PC-3 (cell line): ENCODE data around the gene CMTM5. TPM values are rescaled to one million over a fixed set of nuclear protein-coding genes. Genes with fewer than 3 reads are reported as not detected.
"Not testable (repeated sequence)": the region's sequence is repeated elsewhere in the genome, so short reads cannot be mapped to it uniquely, and the experiment has no call there.

Experiments
- ATAC-seq: fragments of 200-7000 bp; cut with Tn5 transposase; 2 replicates; pipeline ENCODE4 v1.9.1; 2020; ENCODE audit warnings: mild to moderate bottlenecking, moderate library complexity
- BruUV-seq: library from RNA; stranded (reverse); fragments of 400-500 nt; replicated peaks from 2 replicates; lab custom pipeline; 2021; lab: Mats Ljungman, UMichigan
- CTCF ChIA-PET: fragments of 300-600 bp; sonication (Branson Sonifier 250); formaldehyde crosslinking; loops from one replicate; lab custom pipeline; 2022; ENCODE audit warnings: antibody characterized with exemption; lab: Charles Lee
- POLR2A ChIA-PET: fragments of 300-600 bp; sonication (Branson Sonifier 250); formaldehyde crosslinking; loops from one replicate; lab custom pipeline; 2022; ENCODE audit warnings: antibody characterized with exemption; ENCODE audit not compliant: unreplicated experiment; lab: Charles Lee
- DNase-seq: peaks from one replicate; pipeline ENCODE4 v3.0.0-alpha.2; 2015
- H2AFZ ChIP-seq: fragments of 300-600 bp; sonication (generic); 2 replicates; pipeline ENCODE4 v1.6.0; 2016; ENCODE audit warnings: antibody characterized with exemption, low read length
- H3F3A ChIP-seq: fragments of 300-600 bp; sonication (generic); one replicate; pipeline ENCODE4 v1.6.0; 2017; ENCODE audit warnings: antibody characterized with exemption, low read length, control low read depth, mild to moderate bottlenecking; ENCODE audit not compliant: unreplicated experiment
- H3K27ac ChIP-seq: fragments of 300-600 bp; sonication (generic); 2 replicates; pipeline ENCODE4 v1.5.1; 2016; ENCODE audit warnings: mild to moderate bottlenecking, low read length
- H3K27me3 ChIP-seq: fragments of 300-600 bp; sonication (generic); 2 replicates; pipeline ENCODE4 v1.6.1; 2016; ENCODE audit warnings: low read length, mixed read lengths
- H3K36me3 ChIP-seq: fragments of 300-600 bp; sonication (generic); 2 replicates; pipeline ENCODE4 v1.6.1; 2016; ENCODE audit warnings: low read depth, mixed run types, low read length, mixed read lengths
- H3K4me1 ChIP-seq: fragments of 300-600 bp; sonication (generic); 2 replicates; pipeline ENCODE4 v1.5.1; 2016; ENCODE audit warnings: low read length; ENCODE audit not compliant: insufficient read depth
- H3K4me2 ChIP-seq: fragments of 300-600 bp; sonication (generic); 2 replicates; pipeline ENCODE4 v1.6.0; 2016; ENCODE audit warnings: low read length
- H3K4me3 ChIP-seq: fragments of 300-600 bp; sonication (generic); 2 replicates; pipeline ENCODE4 v1.5.1; 2016; ENCODE audit warnings: mild to moderate bottlenecking, low read length, mixed read lengths
- H3K79me2 ChIP-seq: fragments of 300-600 bp; sonication (generic); 2 replicates; pipeline ENCODE4 v1.6.1; 2017; ENCODE audit warnings: low read length, mixed read lengths
- H3K9ac ChIP-seq: fragments of 300-600 bp; sonication (generic); 2 replicates; pipeline ENCODE4 v1.6.0; 2016; ENCODE audit warnings: mild to moderate bottlenecking, low read length
- H3K9me2 ChIP-seq: fragments of 300-600 bp; sonication (generic); replicated peaks from 2 replicates; pipeline ENCODE4 v1.6.1; 2016; ENCODE audit warnings: mixed run types, low read length, mixed read lengths
- H3K9me3 ChIP-seq: fragments of 300-600 bp; sonication (generic); 2 replicates; pipeline ENCODE4 v1.6.1; 2016; ENCODE audit warnings: low read length, mixed read lengths
- H4K20me1 ChIP-seq: fragments of 300-600 bp; sonication (generic); 2 replicates; pipeline ENCODE4 v1.6.1; 2016; ENCODE audit warnings: low read length, mixed read lengths
- EZH2 ChIP-seq: fragments of 300-600 bp; sonication (generic); IDR thresholded peaks from one replicate; pipeline ENCODE4 v1.6.1; 2017; ENCODE audit warnings: antibody characterized with exemption, mild to moderate bottlenecking, low read length; ENCODE audit not compliant: unreplicated experiment
- EZH2phosphoT487 ChIP-seq: fragments of 300-600 bp; sonication (generic); IDR thresholded peaks from 2 replicates; pipeline ENCODE4 v1.6.1; 2018; ENCODE audit warnings: mild to moderate bottlenecking, antibody characterized with exemption, low read length, borderline replicate concordance
- intact Hi-C: fragments of 100-400 bp; cut with micrococcal nuclease; formaldehyde crosslinking; loops from 2 replicates; pipeline ENCODE4 v1.9.0; 2023
- total RNA-seq: library from RNA; depleted of rRNA; stranded (reverse); fragments of >200 nt; gene quantifications from 2 replicates; pipeline ENCODE4 v1.2.3, GENCODE V29; 2014
- TF ChIP-seq, protein P1 (sequence below): fragments of 300-600 bp; sonication (generic); conservative IDR thresholded peaks from 2 replicates; pipeline ENCODE4 v1.5.1; 2017; ENCODE audit warnings: antibody characterized with exemption, low read depth, mild to moderate bottlenecking, low read length

CMTM5 gene
- total RNA-seq, 1 experiment from 2014 or later: not detected

DNA sequence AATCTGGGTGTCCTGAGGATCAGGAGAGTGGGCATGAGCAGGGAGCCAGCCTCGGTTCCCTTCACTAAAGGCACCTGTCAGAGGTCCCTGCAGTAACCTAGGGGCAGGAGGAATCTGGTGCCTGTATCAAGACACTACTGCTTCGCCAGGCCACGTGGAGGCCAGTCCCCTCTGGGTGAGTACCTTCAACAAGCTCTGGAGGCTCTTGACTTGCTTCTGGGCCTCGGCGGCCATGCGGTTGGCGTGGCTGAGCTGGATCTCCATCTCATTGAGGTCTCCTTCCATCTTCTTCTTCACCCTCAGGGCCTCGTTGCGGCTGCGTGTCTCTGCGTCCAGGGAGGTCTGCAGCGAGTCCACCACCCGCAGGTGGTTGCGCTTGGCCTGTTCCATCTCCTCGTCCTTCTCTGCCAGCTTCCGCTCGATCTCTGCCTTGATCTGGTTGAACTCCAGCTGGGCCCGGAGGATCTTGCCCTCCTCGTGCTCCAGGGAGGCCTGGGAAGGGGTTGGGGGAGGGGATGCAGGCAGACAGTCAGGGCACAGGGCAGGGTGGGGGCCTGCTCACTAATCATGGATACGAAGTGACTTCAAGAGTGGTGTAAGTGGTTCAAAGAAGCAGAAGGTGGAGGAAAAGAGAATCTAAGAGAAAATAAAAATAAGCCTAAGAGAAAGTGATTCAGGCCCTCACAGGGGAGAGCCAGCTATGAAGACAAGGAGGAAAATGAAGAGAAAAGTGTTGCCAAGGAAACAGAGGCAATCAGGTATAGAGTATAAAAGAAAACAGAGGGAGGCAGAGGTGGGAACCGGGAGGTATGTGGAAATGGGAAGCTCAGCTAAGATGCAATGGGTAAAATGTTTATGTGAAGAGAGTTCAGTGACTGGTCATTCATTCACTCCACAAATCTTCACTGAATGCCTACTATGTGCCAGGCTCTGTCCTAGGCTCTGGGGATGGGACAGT is 39.3 kb downstream of the CMTM5 start:
- TF ChIP-seq EZH2phosphoT487 (no peak), EZH2 (no peak)
- TF ChIP-seq, protein P1, sequence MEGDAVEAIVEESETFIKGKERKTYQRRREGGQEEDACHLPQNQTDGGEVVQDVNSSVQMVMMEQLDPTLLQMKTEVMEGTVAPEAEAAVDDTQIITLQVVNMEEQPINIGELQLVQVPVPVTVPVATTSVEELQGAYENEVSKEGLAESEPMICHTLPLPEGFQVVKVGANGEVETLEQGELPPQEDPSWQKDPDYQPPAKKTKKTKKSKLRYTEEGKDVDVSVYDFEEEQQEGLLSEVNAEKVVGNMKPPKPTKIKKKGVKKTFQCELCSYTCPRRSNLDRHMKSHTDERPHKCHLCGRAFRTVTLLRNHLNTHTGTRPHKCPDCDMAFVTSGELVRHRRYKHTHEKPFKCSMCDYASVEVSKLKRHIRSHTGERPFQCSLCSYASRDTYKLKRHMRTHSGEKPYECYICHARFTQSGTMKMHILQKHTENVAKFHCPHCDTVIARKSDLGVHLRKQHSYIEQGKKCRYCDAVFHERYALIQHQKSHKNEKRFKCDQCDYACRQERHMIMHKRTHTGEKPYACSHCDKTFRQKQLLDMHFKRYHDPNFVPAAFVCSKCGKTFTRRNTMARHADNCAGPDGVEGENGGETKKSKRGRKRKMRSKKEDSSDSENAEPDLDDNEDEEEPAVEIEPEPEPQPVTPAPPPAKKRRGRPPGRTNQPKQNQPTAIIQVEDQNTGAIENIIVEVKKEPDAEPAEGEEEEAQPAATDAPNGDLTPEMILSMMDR: no peak
- H3K4me2 ChIP-seq: no peak overlapping the region
- no peaks in the 10 kb centered on the region for H4K20me1 ChIP-seq
- H3K4me3 ChIP-seq: no peak overlapping the region
- no peak overlapping the region for H3K27ac ChIP-seq
- CTCF ChIA-PET: no interaction called here
- no peaks in the 10 kb centered on the region for H3K9me2 ChIP-seq
- no peaks in the 10 kb centered on the region for H3K4me1 ChIP-seq
- no peaks in the 10 kb centered on the region for H3K36me3 ChIP-seq
- no peaks in the 10 kb centered on the region for H3K79me2 ChIP-seq
- DNase-seq (no peak), ATAC-seq (no peak)
- H3K9me3 ChIP-seq: no peaks in the 10 kb centered on the region
- POLR2A ChIA-PET: no interaction called here
- no peak overlapping the region for H2AFZ ChIP-seq
- no peak overlapping the region for H3K9ac ChIP-seq
- no peaks in the 10 kb centered on the region for H3F3A ChIP-seq
- BruUV-seq: no TSS peak
- H3K27me3 ChIP-seq: peaks cover 90% of the 10 kb centered on the region
- intact Hi-C loops: no loop called here

DNA sequence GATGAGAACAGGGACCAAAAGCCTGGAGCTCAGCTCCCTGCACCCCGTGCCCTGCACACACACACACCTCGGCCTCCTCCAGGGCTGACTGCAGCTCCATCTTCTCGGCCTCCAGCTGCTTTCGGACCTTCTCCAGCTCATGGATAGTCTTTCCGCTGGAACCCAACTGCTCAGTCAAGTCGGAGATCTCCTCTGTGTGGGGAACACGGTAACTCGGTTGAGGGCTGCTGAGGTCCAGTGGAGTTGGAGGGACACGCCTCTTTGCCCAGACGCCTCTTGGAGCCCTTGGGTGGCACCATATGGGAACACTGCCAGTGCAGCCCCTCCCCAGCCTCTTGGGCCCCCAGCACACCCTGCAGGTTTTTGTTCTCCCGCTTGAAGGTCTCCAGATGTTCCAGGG is 40.0 kb downstream of the CMTM5 start:
- no peak for DNase-seq
- Histone ChIP-seq H3K9me3 (no peaks in the 10 kb centered on the region), H3K9ac (no peak overlapping the region), H3K4me2 (no peak overlapping the region), H3K27ac (no peak overlapping the region), H4K20me1 (no peaks in the 10 kb centered on the region), H2AFZ (no peak overlapping the region), H3K27me3 (peaks cover 90% of the 10 kb centered on the region), H3K79me2 (no peaks in the 10 kb centered on the region), H3K36me3 (no peaks in the 10 kb centered on the region), H3F3A (no peaks in the 10 kb centered on the region), H3K4me3 (no peak overlapping the region), H3K9me2 (no peaks in the 10 kb centered on the region), H3K4me1 (no peaks in the 10 kb centered on the region)
- ATAC-seq: no peak
- no TSS peak for BruUV-seq
- TF ChIP-seq, protein P1: no peak
- TF ChIP-seq EZH2 (no peak), EZH2phosphoT487 (no peak)
- intact Hi-C loops: no loop called here
- CTCF ChIA-PET: no interaction called here
- POLR2A ChIA-PET: no interaction called here

DNA sequence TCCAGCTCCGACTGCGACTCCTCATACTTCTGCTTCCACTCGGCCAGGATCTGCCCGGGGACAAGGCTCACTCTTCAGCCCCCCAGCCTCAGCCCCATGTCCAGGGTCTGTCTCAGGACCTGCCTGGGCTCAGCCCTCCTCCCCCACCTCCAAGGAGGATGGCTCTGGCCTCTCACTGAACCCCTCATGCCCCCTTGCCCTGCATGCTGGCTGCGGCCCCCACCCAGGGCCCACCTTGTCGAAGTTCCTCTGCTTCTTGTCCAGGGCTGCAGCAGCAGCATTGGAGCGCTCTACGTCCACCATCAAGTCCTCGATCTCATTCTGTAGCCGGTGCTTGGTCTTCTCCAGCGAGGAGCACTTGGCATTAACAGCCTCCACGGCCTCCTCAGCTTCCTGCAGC is 40.4 kb downstream of the CMTM5 start:
- ATAC-seq, intact Hi-C loops, H4K20me1 ChIP-seq, H3K9me2 ChIP-seq, H3K4me3 ChIP-seq, H3K4me1 ChIP-seq, H2AFZ ChIP-seq, H3K27ac ChIP-seq, H3K79me2 ChIP-seq, POLR2A ChIA-PET, CTCF ChIA-PET, H3K9me3 ChIP-seq, H3K36me3 ChIP-seq, H3K4me2 ChIP-seq, H3F3A ChIP-seq, DNase-seq, H3K9ac ChIP-seq, BruUV-seq: not testable (repeated sequence)
- H3K27me3 ChIP-seq: peaks cover 90% of the 10 kb centered on the region
